ENCODE measurements around the gene ARSB.
"Not testable (repeated sequence)": the region's sequence is repeated elsewhere in the genome, so short reads cannot be mapped to it uniquely, and the experiment has no call there.

The ARSB gene

DNA sequence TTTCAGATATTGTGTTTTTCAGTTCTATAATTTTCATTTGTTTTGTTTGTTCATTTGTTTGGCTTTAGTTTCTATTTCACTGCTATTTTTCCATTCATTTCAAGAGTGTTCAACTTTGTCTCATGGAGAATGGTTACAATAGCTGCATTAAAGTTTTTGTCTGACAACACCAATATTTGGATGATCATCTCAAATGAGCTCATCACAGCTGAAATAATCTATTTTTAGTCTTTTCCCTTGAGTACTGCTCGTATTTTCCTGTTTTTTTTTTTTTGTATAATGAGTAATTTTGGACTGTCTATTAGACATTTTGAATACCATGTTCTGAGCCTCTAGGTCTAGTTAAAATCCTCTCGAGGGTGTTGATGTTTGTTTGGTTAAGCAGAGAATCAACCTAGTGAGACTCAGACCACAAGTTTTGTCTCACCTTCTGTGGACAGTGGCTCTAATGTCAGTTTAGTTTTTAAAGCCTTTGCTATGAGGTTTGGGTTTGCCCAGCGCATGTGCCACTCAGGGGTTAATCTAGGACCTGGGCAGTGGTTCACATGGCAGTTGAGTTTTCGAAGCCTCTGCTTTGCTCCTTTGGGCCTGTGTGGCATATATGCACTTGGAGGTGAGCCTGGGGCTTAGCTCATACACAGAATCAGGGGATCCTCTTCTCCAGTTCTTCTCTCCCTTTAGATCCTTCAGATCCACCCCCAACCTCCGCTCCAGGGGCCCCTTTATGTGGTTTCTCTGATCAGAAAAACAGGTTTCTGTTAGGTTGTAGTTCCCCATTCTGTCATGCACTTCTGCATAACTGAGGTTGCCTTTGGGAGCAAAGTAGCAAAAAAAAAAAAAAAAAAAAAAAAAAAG, 79.8 kb downstream of the ARSB start:
- no peak for DNase-seq (ENCODE audit: low read depth in 2 of 2, low spot score in 1 of 2)

GRCh38 chr5:78903861-78904260, 81.2 kb downstream of the ARSB start:
- no peak for DNase-seq (ENCODE audit: low read depth in 2 of 2, low spot score in 1 of 2)

GRCh38 chr5:78903353-78903752, 81.8 kb downstream of the ARSB start:
- DNase-seq (ENCODE audit: low read depth in 2 of 2, low spot score in 1 of 2) = no peak

DNA sequence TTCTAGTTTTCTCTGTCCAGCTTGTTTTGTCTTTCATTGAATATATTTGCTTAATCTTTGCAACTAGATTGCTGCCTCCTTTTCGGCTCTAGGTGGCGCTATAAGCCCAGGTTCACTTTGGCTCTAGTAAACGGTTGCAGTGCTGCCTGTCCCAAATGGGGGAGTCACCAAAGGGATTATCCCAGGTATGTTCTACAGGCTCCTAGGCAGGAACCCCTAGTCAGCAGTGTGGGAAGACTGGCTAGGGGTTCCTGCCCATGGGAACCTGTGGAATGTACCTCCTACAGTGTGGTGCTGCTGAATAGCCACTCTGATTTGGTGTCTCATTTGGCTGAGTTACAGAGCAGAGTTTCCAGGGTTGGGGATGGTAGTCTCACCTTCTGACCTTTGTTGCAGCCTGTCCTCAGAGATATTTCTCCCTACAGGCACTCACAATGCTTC, 85.2 kb downstream of the ARSB start:
- no peak for DNase-seq (ENCODE audit: low read depth in 2 of 2, low spot score in 1 of 2)

GRCh38 chr5:78896132-78896531, 89.0 kb downstream of the ARSB start:
- no peak for DNase-seq (ENCODE audit: low read depth in 2 of 2, low spot score in 1 of 2)

GRCh38 chr5:78895616-78896015, 89.5 kb downstream of the ARSB start:
- DNase-seq (ENCODE audit: low read depth in 2 of 2, low spot score in 1 of 2) = no peak

- no peak for DNase-seq (ENCODE audit: low read depth in 2 of 2, low spot score in 1 of 2)
Observed at GRCh38 chr5:78893940-78894677, 91.0 kb downstream of the ARSB start.

DNA sequence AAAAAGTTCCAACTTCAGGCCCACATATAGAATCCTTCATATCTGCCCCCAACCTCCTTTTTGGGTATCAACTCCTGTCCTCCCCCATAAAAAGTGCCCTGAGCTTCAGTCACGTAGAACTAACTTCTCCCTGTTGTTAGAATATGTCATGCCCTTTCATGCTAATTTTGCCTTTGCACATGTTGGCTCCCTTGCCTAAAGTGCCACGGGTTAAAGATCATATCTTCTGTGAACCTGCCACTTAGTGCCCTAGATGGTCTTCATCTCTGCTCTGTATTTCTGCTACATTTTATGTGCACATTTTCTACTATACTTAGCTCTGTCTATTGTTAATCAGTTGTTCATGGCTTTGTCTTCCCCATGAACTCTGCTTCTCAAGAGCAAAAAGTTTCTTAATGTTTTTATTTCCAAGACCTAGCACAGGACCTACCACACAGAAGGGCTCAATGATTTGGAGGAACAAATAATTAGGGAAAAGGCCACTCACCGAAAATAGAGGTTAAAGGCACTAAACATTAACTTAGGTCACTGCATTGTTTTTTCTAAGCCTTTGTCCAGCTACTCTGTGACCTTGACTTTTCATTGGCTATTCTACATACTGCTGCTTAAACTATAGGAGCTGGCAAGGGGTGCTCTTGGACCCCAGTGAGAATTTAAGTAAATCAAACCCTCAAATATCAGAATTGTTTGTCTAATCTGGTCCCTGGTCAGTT, 94.3 kb downstream of the ARSB start:
- DNase-seq (ENCODE audit: low read depth in 2 of 2, low spot score in 1 of 2) = no peak

- no peak for DNase-seq (ENCODE audit: low read depth in 2 of 2, low spot score in 1 of 2)
Observed at GRCh38 chr5:78889369-78890140, 95.6 kb downstream of the ARSB start.

GRCh38 chr5:78888580-78889368, 96.3 kb downstream of the ARSB start:
- DNase-seq (ENCODE audit: low read depth in 2 of 2, low spot score in 1 of 2) = no peak

DNA sequence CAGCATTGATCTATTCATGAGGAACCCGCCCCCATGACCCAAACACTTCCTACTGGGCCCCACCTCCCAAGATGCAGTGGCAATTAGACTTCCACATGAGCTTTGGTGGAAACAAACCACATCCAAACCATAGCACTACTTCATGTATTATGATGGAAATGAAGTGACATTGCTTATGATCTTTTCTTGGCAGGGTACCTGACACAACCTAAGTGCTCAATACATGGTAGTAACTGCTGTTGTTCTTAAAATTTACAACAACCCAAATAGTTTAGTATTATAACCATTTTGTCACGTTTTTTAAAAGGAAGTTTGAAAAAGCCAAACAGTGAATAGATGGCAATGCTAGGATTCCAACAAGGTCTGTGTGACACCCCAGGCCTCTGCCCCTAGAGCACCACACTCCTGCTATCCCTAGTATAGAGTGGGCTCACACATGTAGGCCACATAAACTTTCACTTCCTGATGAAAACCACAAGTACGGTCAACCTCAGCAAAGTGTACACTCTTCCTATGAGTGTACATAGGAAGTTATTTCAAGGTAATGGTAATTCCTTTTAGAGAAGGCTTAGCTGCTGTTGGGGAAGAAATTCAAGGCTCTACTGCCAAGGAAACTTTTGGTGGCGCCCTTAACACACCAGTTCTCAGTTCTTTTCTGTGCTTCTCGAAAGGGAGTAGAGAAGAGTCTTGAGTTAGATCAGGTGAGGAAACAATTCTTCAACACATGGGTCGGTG, 97.6 kb downstream of the ARSB start:
- DNase-seq (ENCODE audit: low read depth in 2 of 2, low spot score in 1 of 2) = no peak

- no peak for DNase-seq (ENCODE audit: low read depth in 2 of 2, low spot score in 1 of 2)
Observed at GRCh38 chr5:78886341-78887230, 98.5 kb downstream of the ARSB start.

- no peak for DNase-seq (ENCODE audit: low read depth in 2 of 2, low spot score in 1 of 2)
Observed at GRCh38 chr5:78881884-78882283, 103.2 kb downstream of the ARSB start.

- no peak for DNase-seq (ENCODE audit: low read depth in 2 of 2, low spot score in 1 of 2)
Observed at GRCh38 chr5:78879516-78879915, 105.6 kb downstream of the ARSB start.

DNA sequence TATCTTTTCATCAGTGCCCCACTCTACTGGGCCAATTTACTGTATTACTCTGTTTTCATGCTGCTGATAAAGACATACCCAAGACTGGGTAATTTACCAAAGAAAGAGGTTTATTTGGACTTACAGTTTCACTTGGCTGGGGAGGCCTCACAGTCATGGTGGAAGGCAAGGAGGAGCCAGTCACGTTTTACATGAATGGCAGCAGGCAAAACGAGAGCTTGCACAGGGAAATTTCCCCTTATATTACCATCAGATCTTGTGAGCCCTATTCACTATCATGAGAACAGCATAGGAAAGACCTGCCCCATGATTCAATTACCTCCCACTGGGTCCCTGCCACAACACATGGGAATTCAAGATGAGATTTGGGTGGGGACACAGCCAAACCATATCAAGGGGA, 119.0 kb downstream of the ARSB start:
- DNase-seq (ENCODE audit: low read depth in 2 of 2, low spot score in 1 of 2) = not testable (repeated sequence)

DNA sequence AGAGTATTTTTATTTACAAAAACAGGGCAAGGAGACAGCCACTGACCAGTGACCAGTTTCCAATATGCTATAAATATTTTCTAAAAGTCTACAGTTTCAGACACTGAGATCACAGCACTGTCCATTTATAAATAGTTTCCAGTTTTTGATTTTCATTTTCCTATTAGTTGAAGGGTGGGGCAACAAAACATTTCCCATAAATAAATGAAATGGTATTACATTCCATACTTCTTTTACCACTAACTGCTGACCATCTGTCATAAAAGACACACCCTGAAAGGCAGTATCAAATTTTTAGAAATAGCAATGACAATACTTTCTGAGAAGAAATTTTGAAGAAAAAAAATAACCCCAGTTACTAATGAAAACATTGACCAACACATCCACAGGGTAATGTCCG, 126.7 kb downstream of the ARSB start:
- DNase-seq (ENCODE audit: low read depth in 2 of 2, low spot score in 1 of 2) = no peak

- no peak for DNase-seq (ENCODE audit: low read depth in 2 of 2, low spot score in 1 of 2)
Observed at GRCh38 chr5:78855026-78855425, 130.1 kb downstream of the ARSB start.

- not testable (repeated sequence) for DNase-seq (ENCODE audit: low read depth in 2 of 2, low spot score in 1 of 2)
Observed at GRCh38 chr5:78851891-78852290, 133.2 kb downstream of the ARSB start.

DNA sequence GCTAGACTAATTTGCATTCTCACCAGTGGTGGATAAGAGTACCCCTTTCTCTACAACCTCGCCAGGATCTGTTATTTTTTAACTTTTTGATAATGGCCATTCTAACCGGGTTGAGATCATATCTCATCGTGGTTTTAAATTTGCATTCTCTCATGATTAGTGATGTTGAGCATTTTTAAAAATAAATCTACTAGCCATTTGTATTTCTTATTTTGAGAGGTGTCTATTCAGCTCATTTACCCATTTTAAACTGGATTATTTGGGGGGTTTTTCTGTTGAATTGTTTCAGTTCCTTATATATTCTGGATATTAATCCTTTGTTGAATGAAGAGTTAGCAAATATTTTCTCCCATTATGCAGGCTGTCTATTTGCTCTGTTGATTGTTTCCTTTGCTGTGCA, 139.6 kb downstream of the ARSB start:
- DNase-seq (ENCODE audit: low read depth in 2 of 2, low spot score in 1 of 2) = no peak
